ENCODE measurements around the gene TNNT2.

TNNT2 gene

DNA sequence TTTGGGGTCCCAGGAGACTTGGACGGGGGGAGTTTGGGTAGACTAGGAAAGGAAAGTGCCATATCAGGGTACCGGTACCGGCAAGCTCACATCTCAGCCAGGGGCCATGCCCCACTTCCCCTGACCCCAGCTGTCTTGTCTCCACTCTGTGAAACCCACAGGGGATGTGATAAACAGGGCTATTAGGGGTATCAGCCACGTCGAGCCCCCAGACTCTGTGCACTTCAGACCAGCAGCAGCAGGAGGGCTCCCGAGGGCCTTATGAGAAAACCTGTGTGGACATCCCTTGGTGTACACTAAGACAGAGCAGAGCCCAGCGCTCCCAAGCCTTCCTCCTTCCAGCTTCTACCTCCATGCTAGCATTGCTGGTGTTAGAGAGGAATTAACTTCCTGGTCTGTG lies 46.3 kb downstream of the TNNT2 start:
- no peak for DNase-seq

DNA sequence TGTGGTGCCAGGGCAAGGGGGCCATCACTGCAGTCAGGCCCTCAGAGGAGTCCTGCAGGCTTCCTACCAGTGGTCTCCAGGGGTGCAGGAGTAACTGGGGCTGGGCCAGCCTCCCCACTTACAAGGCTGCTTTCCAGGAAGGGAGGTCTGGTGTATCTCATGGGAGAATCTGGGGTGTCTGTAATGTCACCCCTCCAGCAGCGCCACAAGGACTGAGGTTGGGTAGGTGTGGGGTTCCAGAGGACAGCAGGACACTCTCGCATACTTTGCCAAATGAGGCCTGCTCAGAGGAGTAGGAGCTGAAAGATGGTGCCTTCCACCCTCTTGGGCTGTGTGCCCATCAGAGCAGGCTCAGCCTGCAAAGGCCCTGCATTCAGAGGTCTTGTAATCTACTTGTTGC lies 46.9 kb downstream of the TNNT2 start:
- DNase-seq = no peak

GRCh38 chr1:201329801-201330200 lies 47.7 kb downstream of the TNNT2 start:
- DNase-seq = no peak

- DNase-seq = no peak
These were observed 48.2 kb downstream of the TNNT2 start for GRCh38 chr1:201329286-201329685.

DNA sequence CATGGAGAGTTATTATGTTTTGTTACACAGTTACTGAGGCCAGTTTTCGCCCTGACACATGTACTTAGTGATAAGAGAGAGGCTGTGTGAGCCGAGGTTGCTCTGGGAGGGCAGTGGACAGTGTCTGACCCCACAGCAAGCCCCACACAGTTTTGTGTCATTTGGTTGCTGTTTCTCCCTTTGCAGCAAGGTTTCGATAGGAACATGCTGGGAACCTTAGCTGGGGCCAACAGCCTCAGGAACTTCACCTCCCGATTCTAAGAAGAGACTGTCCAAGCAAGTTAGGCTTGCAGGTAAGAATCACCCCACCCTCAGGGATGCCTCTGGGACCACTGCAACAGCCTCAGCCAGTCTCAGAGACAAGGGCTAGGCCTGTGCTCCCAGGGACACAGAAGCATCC lies 48.9 kb downstream of the TNNT2 start:
- DNase-seq = no peak

DNA sequence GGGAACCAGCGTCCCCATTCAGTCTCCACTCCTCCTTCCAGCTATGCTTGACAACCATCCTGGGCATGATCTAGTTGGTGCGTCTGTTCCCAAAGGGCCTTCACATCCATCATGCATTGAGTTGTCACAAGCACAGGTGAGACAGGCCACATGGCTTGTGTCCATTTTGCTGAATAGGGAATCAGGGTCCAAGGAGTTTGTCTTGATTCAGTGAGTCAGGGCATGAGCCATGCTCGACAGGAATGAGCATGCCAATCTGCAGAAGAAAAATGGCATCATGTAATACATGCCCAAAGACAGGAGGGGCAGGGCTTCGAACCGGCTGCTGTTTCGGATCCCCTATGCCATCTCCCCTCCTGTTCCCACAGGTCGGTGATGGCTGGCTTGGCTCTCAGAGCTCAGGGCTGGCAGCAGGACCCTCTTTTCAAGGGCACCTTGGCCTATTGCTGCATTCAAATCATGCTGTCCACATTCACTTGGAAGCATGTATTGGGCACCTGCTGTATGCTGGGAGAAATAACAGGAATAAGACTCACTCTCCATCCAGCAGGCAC lies 49.7 kb downstream of the TNNT2 start:
- DNase-seq = no peak

DNA sequence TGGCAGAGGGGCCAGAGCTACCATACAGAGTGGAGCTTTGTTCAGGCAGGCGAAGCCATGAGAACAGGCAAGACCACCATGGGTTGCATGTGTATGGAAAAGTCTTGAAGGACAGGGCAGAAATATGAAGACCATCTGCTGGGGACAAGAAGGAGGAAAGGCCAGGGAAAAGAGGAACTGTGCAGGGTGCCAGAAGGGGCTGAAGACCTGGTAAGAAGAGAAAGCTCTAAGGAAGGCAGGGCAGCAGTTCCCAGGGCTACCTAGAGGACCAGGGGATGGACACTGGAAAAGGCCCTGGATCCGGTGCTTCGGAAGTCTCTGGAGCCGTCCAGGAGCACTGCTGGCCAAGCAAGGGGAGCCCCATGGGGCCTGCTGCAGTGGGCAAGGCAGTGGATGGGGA lies 50.8 kb downstream of the TNNT2 start:
- DNase-seq = no peak

- no peak for DNase-seq
These were observed 51.8 kb downstream of the TNNT2 start for GRCh38 chr1:201325678-201326060.

DNA sequence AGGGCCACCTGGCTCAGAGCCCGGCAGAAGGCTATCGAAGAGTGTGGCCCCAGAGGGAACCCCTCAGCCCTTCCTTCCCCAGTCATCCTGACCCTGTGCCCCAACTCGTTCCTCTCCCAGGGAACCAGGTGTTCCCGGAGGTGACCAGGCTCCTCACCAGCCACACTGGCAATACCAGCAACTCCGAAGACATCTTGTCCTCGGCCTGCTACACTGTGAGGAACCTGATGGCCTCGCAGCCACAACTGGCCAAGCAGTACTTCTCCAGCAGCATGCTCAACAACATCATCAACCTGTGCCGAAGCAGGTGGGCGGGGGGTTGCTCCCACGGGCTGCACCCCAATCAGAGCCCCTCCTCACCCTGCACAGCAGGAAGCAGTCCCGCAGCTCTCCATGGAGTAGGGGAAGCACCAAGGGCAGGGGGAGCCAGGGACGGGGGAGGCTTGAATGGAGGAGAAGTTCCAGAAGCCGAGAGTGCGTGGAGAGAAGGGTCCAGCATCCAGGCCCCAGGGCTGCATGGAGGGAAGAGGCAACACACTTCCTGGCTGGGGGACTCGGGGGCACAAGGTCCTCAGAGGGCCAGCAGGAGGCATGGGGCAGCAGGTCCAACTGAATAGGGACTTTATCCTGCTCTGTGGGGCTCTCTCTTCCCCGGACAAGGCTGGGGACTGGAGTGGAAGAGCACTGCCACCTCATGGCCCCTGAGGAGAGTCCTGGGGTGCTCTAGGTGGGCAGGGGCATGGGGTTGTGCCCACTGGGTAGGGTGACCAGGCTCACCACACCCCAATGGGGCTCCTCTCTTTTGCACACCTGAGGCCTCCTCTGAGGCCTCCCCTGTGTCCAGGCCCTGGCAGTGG lies 52.4 kb downstream of the TNNT2 start:
- no peak for DNase-seq

DNA sequence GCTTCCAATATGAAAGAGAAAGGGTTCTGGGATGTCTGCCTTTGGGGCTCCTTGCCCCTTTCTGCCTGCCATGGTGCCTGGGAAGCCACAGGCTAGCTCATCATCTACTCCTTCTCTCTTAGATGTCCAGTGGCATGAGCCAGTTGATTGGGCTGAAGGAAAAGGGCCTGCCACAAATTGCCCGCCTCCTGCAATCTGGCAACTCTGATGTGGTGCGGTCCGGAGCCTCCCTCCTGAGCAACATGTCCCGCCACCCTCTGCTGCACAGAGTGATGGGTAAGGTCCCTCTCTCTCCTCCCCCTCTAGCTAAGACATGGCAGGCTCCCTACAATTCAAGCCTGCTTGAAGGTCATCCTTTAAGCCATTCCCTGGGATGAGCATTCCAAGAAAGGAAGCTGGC lies 53.2 kb downstream of the TNNT2 start:
- DNase-seq = no peak

DNA sequence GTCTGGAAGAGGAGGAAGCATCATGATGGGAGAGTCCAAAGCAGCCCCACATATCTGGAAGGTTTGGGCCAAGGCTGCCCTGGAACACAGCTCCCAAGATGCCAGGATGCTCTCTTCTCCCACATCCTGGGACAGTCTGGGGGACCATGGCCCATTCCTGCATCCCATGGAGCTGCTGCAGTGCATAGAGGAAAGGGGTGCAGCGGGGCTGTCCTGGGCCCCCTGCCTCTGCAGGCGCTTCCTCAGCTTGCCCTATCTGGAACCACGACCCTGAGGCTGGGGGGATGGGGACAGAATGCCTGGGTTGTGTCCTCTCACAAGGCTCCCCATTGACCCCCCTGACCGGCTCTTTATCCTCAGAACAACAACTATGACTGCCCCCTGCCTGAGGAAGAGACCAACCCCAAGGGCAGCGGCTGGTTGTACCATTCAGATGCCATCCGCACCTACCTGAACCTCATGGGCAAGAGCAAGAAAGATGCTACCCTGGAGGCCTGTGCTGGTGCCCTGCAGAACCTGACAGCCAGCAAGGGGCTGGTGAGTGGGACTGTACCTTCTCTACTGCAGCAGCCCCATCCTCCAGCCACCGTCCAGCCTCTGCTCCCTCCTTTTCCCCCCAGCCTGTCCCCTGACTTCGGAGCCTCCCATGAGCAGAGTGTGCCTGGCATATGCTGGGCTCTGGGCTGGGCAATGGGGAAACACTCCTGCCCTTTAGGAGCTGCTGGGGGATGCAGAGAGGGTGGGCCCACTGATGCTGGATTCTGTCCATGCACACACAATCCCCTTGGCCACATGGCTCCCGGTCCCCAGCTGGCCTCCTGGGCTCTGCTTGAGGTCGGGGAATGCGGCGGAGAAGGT lies 54.6 kb downstream of the TNNT2 start:
- no peak for DNase-seq

DNA sequence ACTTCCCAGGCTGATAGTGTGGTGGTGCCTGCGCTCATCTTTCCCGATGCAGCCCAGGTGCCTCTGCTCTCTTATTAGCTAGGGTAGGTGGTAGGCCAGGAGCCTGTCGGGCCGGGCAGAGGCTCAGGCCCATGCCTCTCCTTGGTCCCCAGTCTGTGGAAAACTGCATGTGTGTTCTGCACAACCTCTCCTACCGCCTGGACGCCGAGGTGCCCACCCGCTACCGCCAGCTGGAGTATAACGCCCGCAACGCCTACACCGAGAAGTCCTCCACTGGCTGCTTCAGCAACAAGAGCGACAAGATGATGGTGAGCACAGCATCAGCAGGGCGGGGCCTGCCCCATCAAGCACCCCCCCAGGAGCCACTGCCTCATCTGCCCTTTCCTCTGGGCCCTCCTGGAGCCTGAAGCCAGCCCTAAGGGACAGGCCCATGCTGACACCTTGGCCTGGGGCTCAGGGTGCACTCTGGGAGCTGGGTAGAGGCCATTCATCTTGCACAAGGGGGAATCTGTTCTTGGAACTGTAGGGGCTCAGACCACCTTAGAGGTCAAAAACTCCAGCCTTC lies 55.6 kb downstream of the TNNT2 start:
- DNase-seq = no peak

DNA sequence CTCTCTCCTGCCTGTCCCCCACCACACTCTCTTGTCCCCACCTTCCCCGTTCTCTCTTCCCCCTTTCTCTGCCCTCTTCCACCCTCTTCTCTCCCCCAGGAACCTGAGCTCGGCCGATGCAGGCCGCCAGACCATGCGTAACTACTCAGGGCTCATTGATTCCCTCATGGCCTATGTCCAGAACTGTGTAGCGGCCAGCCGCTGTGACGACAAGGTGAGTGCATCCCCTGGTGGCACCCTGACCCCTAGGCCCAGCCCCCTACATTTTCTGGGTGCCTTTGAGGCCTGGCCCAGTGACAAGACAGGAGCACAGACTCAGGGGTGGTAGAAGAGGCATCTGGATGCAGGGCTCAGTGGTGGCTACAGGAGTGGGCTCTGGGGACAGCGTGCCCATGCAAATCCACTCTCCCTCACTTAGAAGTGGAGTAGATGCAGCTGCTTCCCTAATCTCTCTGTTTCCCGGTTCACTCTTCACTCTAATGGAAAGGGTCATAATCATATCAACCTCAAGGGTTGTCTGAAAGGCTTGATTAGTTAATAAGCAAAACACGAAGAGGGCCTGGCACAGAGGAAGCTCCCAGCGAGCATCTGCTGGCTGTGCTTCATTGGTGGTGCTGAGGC lies 57.2 kb downstream of the TNNT2 start:
- DNase-seq = peak; percentile 52

- no peak for DNase-seq
These were observed 57.8 kb downstream of the TNNT2 start for GRCh38 chr1:201319631-201320030.

- DNase-seq = no peak
These were observed 58.8 kb downstream of the TNNT2 start for GRCh38 chr1:201318504-201319340.

GRCh38 chr1:201317551-201317950 lies 59.9 kb downstream of the TNNT2 start:
- DNase-seq = no peak

GRCh38 chr1:201316556-201316955 lies 60.9 kb downstream of the TNNT2 start:
- no peak for DNase-seq

DNA sequence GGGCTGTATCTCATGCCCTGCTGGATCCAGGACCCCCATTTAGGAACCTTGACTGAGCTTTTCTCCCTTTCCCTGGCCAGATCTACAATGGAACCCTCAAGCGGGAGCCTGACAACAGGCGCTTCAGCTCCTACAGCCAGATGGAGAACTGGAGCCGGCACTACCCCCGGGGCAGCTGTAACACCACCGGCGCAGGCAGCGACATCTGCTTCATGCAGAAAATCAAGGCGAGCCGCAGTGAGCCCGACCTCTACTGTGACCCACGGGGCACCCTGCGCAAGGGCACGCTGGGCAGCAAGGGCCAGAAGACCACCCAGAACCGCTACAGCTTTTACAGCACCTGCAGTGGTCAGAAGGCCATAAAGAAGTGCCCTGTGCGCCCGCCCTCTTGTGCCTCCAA lies 64.4 kb downstream of the TNNT2 start:
- no peak for DNase-seq

DNA sequence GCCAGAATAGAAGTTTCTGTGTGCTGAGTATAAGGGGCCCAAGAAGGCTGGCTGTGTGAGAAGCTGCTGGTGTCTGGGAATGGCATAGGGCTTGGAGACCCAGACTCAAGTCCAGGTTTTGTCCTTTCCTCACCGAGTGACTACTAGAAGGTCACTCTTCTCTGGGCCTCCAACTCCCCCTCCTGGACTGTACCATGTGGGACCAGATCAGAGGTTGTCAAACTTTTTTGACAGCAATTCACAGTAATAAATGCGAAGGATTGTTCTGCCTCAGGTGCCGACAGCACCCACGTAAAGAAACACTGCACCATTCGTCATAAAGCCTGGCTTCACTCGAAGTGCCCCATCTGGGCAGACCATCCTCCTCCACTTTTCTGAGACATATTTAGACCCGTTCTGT lies 65.2 kb downstream of the TNNT2 start:
- no peak for DNase-seq

DNA sequence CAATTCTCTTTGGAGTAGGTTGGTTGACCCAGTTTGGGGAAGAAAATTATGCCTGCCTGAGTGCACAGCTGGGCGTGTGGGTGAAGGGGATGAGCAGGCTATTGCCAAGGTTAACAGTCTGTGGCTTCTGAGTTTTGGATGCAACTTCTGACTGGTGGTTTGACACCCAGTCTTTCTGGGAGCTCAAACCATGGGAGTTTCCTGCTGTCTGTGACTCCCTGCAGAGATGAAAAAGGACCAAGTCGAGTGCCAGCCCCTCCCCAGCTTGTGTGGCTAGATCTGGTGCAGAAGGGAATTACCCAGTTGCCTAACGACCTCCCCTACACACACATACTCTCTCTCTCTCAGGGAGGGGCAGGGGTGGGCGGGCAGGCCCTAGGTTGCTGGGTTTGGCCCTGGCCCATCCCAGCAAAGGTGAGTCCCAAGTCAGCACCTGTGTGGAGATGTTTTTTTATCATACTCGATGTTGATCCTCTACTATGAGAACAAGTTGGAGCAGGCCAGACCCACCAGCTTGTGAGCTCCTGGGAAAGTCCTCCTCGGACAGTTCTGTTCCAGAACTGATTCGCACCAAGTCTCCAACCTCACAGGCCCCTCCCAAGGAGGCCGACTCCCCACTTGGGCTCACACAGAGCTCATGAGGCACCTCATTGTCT lies 66.0 kb downstream of the TNNT2 start:
- no peak for DNase-seq

DNA sequence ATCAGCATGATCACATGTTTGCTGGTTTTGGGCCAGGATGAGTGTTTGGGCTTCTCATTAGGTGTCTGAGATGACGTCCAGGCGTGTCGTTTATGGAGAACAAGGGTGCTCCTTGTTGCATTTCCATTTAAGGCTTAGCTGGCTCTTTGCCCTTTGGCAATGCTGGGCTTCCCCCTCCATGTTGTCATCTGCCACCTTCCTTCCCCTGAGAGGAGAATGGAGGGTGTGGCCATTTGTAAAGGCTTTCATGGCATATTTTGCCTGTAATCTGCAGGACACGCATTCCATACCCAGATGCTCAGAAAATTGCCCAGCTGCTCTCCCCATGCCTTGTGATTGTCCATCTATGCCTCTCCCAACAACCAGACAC lies 66.5 kb downstream of the TNNT2 start:
- DNase-seq = peak; percentile 55
